Effector memory CD4-positive, alpha-beta T cell (primary cell): ENCODE results near the gene ZNF423.

Experiments
- DNase-seq, 3 donors: peaks; one replicate each; pipeline ENCODE4 v3.0.0-alpha.2; 2020
- H3K27ac ChIP-seq: 2 replicates; pipeline ENCODE4 v1.7.0; 2013; ENCODE audit warnings: mild to moderate bottlenecking, low read length, moderate library complexity; ENCODE audit not compliant: insufficient read depth, poor library complexity, severe bottlenecking
- H3K27me3 ChIP-seq: replicated peaks from 2 replicates; pipeline ENCODE4 v1.7.0; 2013; ENCODE audit warnings: mild to moderate bottlenecking, low read length; ENCODE audit not compliant: insufficient read depth, control insufficient read depth, poor library complexity, severe bottlenecking
- H3K36me3 ChIP-seq: 2 replicates; pipeline ENCODE4 v1.7.0; 2013; ENCODE audit warnings: mild to moderate bottlenecking, low read length, moderate library complexity; ENCODE audit not compliant: control insufficient read depth, insufficient read depth
- H3K4me1 ChIP-seq: 2 replicates; pipeline ENCODE4 v1.7.0; 2013; ENCODE audit warnings: low read length, mild to moderate bottlenecking; ENCODE audit not compliant: control insufficient read depth, insufficient read depth, poor library complexity, severe bottlenecking
- H3K4me3 ChIP-seq: 2 replicates; pipeline ENCODE4 v1.7.0; 2013; ENCODE audit warnings: low read length, low read depth, mild to moderate bottlenecking; ENCODE audit not compliant: insufficient read depth, poor library complexity, severe bottlenecking
- H3K9me3 ChIP-seq: 2 replicates; pipeline ENCODE4 v1.7.0; 2013; ENCODE audit warnings: mild to moderate bottlenecking, low read length, moderate library complexity; ENCODE audit not compliant: control insufficient read depth

Gene ZNF423

DNA sequence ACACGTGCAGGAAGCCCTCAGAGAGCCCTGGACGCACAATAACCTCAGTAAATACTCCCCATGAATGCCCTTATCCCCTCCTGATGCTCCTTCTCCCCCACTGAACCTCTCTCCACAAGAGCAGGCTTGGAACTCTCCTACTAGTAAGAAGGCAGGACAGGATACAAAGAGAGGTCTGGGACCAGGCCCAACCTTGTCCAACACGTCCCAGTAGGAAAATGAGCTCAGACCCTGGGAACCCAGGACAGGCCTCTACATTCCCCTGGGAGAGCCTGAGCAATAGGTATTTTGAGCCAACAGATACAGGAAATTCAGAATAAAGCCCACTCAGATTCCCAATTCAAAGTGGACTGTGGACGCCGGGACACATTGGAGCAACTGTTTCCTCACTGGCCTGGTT is 19.2 kb downstream of the ZNF423 start:
- no peak for DNase-seq
- peaks cover 11% of the 10 kb centered on the region for H3K27me3 ChIP-seq
- H3K9me3 ChIP-seq, result no peaks in the 10 kb centered on the region
- no peaks in the 10 kb centered on the region for H3K4me1 ChIP-seq
- H3K4me3 ChIP-seq, result no peak overlapping the region
- no peaks in the 10 kb centered on the region for H3K36me3 ChIP-seq
- H3K27ac ChIP-seq, result no peak overlapping the region

DNA sequence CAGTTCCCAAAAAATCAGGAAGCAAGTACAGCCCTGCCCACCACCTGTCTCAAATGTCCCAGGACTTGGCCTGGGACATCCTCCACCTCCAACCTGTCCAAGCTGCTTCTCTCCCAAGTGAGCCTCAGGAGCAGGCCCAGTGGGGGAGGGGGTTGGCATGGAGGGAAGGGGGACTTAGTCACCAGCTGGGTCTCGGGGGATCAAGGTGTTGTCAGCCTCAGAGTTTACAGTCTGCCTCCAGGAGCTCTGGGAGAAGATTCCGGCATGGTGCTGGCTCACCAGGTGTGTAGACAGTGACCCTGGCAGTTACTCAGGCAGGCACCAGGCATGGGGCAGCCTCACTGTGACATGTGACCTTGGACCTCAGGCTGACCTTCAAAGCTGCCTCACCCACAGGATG is 19.7 kb downstream of the ZNF423 start:
- Histone ChIP-seq H3K27me3 (peaks cover 11% of the 10 kb centered on the region), H3K36me3 (no peaks in the 10 kb centered on the region), H3K9me3 (no peaks in the 10 kb centered on the region), H3K27ac (no peak overlapping the region), H3K4me3 (no peak overlapping the region), H3K4me1 (no peaks in the 10 kb centered on the region)
- no peak for DNase-seq

DNA sequence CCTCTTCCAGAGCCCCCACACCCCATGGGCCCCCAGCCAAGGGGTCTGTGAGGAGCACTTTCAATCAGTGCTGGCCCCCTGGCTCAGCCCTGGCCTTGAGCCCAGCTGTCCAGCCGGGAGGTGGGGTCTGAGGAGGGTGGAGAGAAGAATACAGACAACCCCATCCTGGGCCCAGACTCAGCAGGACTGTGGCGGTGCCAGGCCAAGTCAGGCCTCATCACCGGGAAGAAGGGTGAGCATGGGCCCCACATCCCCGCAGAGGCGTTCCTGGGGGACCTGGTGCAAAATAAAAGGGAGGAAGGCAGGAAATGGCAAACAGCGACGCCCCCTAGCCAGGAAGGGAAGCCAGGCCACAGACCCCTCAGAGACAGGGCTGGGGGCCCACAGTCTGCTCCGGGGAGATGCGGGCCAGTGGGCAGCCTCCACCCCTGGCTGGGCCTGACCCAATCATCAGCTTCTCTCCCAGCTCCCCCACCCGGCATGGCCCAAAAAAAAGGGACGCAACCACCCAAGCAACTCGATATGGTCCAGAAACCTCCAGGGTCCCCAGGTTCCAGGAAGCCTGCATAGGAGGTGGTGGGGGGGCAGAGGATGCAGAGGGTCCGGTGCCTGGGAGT is 20.6 kb downstream of the ZNF423 start:
- no peak for DNase-seq
- H3K9me3 ChIP-seq, result no peaks in the 10 kb centered on the region
- H3K27ac ChIP-seq, result no peak overlapping the region
- no peaks in the 10 kb centered on the region for H3K36me3 ChIP-seq
- H3K4me3 ChIP-seq, result no peak overlapping the region
- H3K27me3 ChIP-seq, result peaks cover 11% of the 10 kb centered on the region
- H3K4me1 ChIP-seq, result no peaks in the 10 kb centered on the region

DNA sequence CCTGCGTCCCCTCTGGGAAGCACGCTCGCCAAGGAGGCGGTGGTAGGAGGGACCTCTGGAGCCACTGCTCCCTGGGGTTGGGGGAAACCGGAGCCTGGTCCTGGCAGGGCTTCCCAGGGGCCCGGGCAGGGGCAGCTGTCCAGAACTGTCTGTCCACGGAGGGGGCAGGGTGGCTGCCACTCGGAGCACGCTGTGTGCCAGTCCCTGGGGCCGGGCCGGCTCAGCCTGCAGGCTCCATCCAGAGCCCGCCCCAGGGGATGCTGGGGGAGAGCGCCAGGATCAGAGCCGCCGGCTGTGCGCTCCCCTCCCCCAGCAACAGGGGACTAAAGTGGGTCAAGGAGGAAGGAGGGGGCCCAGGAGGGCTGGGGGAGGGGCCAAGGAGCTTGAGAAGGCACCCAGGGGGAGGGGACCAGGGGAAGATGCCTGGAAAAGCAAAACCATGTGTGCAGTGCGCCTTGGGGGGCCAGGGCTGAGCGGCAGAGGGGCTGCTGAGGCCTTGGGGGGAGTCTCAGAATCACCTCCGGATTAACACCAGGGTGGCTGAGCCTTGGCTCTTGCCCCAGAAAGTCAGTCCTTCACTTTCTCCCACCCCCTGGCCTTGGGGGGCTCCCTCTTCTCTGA is 21.3 kb downstream of the ZNF423 start:
- Histone ChIP-seq H3K4me3 (no peak overlapping the region), H3K9me3 (no peaks in the 10 kb centered on the region), H3K27ac (no peak overlapping the region), H3K4me1 (no peaks in the 10 kb centered on the region), H3K36me3 (no peaks in the 10 kb centered on the region), H3K27me3 (peaks cover 11% of the 10 kb centered on the region)
- DNase-seq, result no peak

DNA sequence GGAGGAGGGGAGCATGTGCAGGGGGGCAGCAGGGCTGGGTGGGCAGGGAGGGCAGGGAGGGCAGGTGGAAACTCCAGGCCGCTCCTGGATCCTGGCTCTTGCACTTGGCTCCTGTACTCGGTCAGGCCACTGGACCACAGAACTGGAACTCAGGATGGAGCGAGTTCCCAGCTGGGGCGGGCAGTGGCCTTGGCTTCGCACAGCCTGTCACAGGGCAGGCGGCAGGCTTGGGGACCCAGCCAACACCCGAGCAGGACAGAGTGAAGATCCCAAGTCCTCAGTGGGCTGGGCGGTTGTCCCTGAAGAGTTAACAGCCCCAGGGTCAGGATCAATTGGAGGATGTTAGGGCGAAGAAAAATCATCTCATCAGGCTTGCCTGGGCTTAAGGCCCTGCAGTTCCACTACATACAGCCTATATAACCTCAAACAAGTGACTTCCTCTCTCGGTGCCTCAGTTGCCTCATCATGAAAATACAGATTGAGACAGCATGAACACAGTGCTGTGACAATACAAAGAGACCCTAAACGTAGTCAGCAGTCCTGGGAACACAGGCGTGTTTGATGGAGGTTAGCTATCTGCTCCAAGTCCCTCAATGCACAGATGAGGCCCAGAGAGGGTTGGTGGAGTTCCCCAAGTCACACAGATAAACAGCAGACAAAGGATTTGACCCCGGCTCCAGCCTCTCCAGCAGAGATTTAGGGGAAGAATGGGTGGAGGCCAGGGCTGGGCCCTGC is 21.9 kb downstream of the ZNF423 start:
- Histone ChIP-seq H3K4me1 (no peaks in the 10 kb centered on the region), H3K36me3 (no peaks in the 10 kb centered on the region), H3K4me3 (no peak overlapping the region), H3K9me3 (no peaks in the 10 kb centered on the region), H3K27me3 (peaks cover 11% of the 10 kb centered on the region), H3K27ac (no peak overlapping the region)
- DNase-seq, result no peak

DNA sequence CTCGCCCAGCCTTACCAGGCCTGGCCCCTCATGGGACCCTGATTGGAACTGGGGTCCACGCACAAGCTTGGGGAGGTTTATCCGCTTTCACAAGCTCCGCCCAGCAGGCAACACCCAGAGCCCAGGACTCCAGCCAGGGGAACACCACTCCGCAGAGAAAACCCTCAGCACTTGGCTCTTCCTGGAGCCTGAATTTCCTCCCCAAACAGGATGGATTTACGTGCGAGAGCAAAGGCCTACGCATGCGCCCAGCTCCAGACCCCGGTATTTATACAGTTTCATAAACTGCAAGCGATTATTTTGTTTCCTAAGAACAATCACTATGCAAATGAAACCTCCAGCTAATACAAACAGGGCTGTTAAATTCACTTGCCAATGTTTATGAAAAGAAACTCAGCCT is 22.8 kb downstream of the ZNF423 start:
- Histone ChIP-seq H3K4me1 (no peaks in the 10 kb centered on the region), H3K36me3 (no peaks in the 10 kb centered on the region), H3K27me3 (peaks cover 7% of the 10 kb centered on the region), H3K27ac (no peak overlapping the region), H3K9me3 (no peaks in the 10 kb centered on the region), H3K4me3 (no peak overlapping the region)
- no peak for DNase-seq

DNA sequence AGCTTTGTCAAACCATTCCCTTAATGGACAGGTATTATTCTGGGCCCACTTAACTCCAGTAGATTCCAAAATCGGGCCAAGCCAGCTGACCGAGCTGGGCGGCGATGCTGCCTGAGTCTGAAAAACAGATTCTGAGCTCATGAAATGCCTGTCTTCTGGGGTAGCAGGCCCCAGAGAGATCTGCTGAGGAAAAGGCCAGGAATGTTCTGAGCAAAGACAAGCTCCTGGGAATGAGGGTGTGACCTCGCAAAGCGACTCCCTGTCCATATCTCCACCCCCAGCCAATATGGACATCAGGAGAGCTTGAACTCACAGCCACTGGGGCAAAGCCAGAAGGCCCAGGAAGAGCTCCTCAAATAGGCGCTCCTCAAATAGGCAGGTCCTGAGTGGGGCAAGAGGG is 23.7 kb downstream of the ZNF423 start:
- no peaks in the 10 kb centered on the region for H3K4me1 ChIP-seq
- H3K4me3 ChIP-seq, result no peak overlapping the region
- H3K27ac ChIP-seq, result no peak overlapping the region
- H3K36me3 ChIP-seq, result no peaks in the 10 kb centered on the region
- no peak for DNase-seq
- peaks cover 3% of the 10 kb centered on the region for H3K27me3 ChIP-seq
- no peaks in the 10 kb centered on the region for H3K9me3 ChIP-seq

DNA sequence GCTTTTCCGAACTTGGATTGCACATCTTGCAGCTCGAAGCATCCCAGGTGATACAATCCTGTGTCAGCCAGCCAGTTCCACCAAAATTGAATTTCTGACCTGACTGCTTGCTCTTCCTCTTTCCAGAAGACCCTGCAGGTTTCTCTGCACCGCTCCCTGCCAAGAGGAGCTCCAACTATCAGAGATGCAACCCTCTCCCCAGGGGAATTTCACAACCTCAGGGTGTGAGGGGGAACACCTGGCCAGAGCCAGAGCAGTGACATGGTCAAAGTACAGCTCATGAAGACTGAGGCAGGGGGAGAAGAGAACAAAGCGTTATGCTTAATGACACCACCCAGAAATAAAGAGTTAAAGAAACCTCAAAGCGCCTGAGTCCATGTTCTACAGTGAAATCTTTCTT is 25.0 kb downstream of the ZNF423 start:
- no peaks in the 10 kb centered on the region for H3K4me1 ChIP-seq

DNA sequence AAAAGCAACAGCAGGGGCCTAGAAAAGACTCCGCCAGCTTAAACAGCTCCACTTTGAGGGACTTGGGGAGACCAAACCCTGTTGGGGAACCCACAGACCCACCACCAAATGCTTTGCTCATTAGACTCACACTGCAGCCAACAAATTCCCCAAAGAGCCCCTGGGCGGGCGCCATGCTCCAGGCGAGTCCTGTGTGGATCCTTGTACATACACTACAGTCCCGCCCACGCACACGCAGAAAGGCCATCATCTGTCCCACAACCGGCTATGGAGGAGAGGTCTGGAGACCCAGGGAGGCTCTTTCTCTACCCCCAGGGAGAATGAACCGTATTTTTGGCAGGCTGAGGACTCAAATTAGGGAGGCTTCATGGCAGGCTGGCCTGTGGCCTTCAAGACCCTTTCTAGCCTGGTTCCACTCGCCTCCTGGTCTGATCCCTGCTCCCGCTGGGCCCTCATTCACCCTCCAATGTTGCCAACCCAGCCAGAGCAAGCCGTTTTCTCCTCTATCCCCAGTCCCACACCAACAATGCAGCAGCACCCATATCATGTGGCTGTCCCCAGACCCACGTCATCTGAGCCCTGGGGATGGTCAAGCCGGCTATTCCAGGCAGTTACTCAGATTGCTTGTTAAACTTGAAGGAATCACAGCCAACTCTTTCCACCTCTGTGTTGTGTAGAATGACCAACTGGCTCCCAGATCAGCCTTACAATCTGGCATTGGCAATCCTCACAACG is 27.2 kb downstream of the ZNF423 start:
- H3K27ac ChIP-seq, result no peak overlapping the region
- DNase-seq, result no peak
- no peak overlapping the region for H3K4me3 ChIP-seq
- H3K27me3 ChIP-seq, result no peaks in the 10 kb centered on the region
- H3K9me3 ChIP-seq, result no peaks in the 10 kb centered on the region
- no peaks in the 10 kb centered on the region for H3K36me3 ChIP-seq
- no peaks in the 10 kb centered on the region for H3K4me1 ChIP-seq

More for the DNA sequence above, 25.0 kb downstream of the ZNF423 start:
- Histone ChIP-seq H3K36me3 (no peaks in the 10 kb centered on the region), H3K9me3 (no peaks in the 10 kb centered on the region), H3K27ac (no peak overlapping the region), H3K4me3 (no peak overlapping the region), H3K27me3 (no peaks in the 10 kb centered on the region)
- DNase-seq, result no peak
